ENCODE results near the gene KRT74.

KRT74 gene

GRCh38 chr12:52534482-52534881 is 39.2 kb downstream of the KRT74 start:
- TF ChIP-seq CTCF (IDR thresholded peaks at IDR 0.05): no peak
- Histone ChIP-seq H3K36me3 (ENCODE audit: control insufficient read depth, insufficient read depth, low read length) (no peaks in the 10 kb centered on the region), H3K27me3 (ENCODE audit: control insufficient read depth, insufficient read depth, low read length) (no peaks in the 10 kb centered on the region), H3K9me3 (ENCODE audit: control insufficient read depth, low read length) (no peaks in the 10 kb centered on the region), H3K27ac (no peak overlapping the region), H3K4me2 (ENCODE audit: low read length) (no peak overlapping the region), H3K9ac (no peak overlapping the region), H3K4me3 (ENCODE audit: low read depth, low read length) (no peak overlapping the region), H3K4me1 (no peaks in the 10 kb centered on the region), H2AFZ (no peak overlapping the region), H3K79me2 (no peaks in the 10 kb centered on the region)

- no peaks in the 10 kb centered on the region for H3K27me3 ChIP-seq (ENCODE audit: control insufficient read depth, insufficient read depth, low read length)
- H3K27ac ChIP-seq: no peak overlapping the region
- no peaks in the 10 kb centered on the region for H3K4me1 ChIP-seq
- H3K4me3 ChIP-seq (ENCODE audit: low read depth, low read length): no peak overlapping the region
- no peak overlapping the region for H3K9ac ChIP-seq
- H3K4me2 ChIP-seq (ENCODE audit: low read length): no peak overlapping the region
- H3K79me2 ChIP-seq: no peaks in the 10 kb centered on the region
- no peaks in the 10 kb centered on the region for H3K36me3 ChIP-seq (ENCODE audit: control insufficient read depth, insufficient read depth, low read length)
- no peaks in the 10 kb centered on the region for H3K9me3 ChIP-seq (ENCODE audit: control insufficient read depth, low read length)
- TF ChIP-seq CTCF (IDR thresholded peaks at IDR 0.05): no peak
- H2AFZ ChIP-seq: no peak overlapping the region
Measured at GRCh38 chr12:52533686-52534470, 39.8 kb downstream of the KRT74 start.

- Histone ChIP-seq H3K4me1 (no peaks in the 10 kb centered on the region), H2AFZ (no peak overlapping the region), H3K9me3 (ENCODE audit: control insufficient read depth, low read length) (no peaks in the 10 kb centered on the region), H3K9ac (no peak overlapping the region), H3K27me3 (ENCODE audit: control insufficient read depth, insufficient read depth, low read length) (no peaks in the 10 kb centered on the region), H3K79me2 (no peaks in the 10 kb centered on the region), H3K4me3 (ENCODE audit: low read depth, low read length) (no peak overlapping the region), H3K4me2 (ENCODE audit: low read length) (no peak overlapping the region), H3K27ac (no peak overlapping the region), H3K36me3 (ENCODE audit: control insufficient read depth, insufficient read depth, low read length) (no peaks in the 10 kb centered on the region)
- no peak for TF ChIP-seq CTCF (IDR thresholded peaks at IDR 0.05)
Measured at GRCh38 chr12:52532636-52533035, 41.0 kb downstream of the KRT74 start.

GRCh38 chr12:52531566-52532300 is 41.9 kb downstream of the KRT74 start:
- H3K79me2 ChIP-seq: no peaks in the 10 kb centered on the region
- no peaks in the 10 kb centered on the region for H3K27me3 ChIP-seq (ENCODE audit: control insufficient read depth, insufficient read depth, low read length)
- H3K9ac ChIP-seq: no peak overlapping the region
- no peaks in the 10 kb centered on the region for H3K9me3 ChIP-seq (ENCODE audit: control insufficient read depth, low read length)
- no peak overlapping the region for H3K4me3 ChIP-seq (ENCODE audit: low read depth, low read length)
- no peak overlapping the region for H3K4me2 ChIP-seq (ENCODE audit: low read length)
- no peak overlapping the region for H2AFZ ChIP-seq
- H3K36me3 ChIP-seq (ENCODE audit: control insufficient read depth, insufficient read depth, low read length): no peaks in the 10 kb centered on the region
- no peak for TF ChIP-seq CTCF (IDR thresholded peaks at IDR 0.05)
- H3K27ac ChIP-seq: no peak overlapping the region
- no peaks in the 10 kb centered on the region for H3K4me1 ChIP-seq

All from parathyroid adenoma (tissue), 2 donors.